ENCODE results near the gene SMIM41. TPM values are rescaled to one million over a fixed set of nuclear protein-coding genes. Genes with fewer than 3 reads are reported as not detected.
A peak's percentile ranks its signal among the peaks of the same experiment; 100 is the strongest.

The SMIM41 gene
- total RNA-seq, 1 donor from 2014 or later, result 7.9 TPM

GRCh38 chr12:52070185-52070925 is 9.1 kb upstream of the SMIM41 start:
- H3K4me3 ChIP-seq, result peak overlapping the region; percentile 70 to 84
- peaks cover 12 to 20% of the 10 kb centered on the region in 2 donors for H3K36me3 ChIP-seq
- H3K27ac ChIP-seq, result peak overlapping the region; percentile 85 to 89
- intact Hi-C loops (cut with DNase I), result no loop called here
- no peak for DNase-seq (ENCODE audit: low spot score in 2 of 2)
- no peaks in the 10 kb centered on the region for H3K27me3 ChIP-seq
- no peak for TF ChIP-seq CTCF (IDR thresholded peaks at IDR 0.05)
- H3K9me3 ChIP-seq, result no peaks in the 10 kb centered on the region
- H3K4me1 ChIP-seq, result peaks cover 10 to 19% of the 10 kb centered on the region in 2 donors

- Histone ChIP-seq H3K27me3 (no peaks in the 10 kb centered on the region), H3K36me3 (peaks cover 32 to 45% of the 10 kb centered on the region in 2 donors), H3K27ac (no peak overlapping the region), H3K4me3 (no peak overlapping the region), H3K4me1 (peaks cover 10 to 19% of the 10 kb centered on the region in 2 donors), H3K9me3 (no peaks in the 10 kb centered on the region)
- intact Hi-C loops (cut with DNase I), result no loop called here
- no peak for TF ChIP-seq CTCF (IDR thresholded peaks at IDR 0.05)
- DNase-seq (ENCODE audit: low spot score in 2 of 2), result no peak
Measured at GRCh38 chr12:52073531-52074381, 5.7 kb upstream of the SMIM41 start.

- Histone ChIP-seq H3K4me1 (peaks cover 10 to 16% of the 10 kb centered on the region in 2 donors), H3K9me3 (no peaks in the 10 kb centered on the region), H3K27ac (no peak overlapping the region), H3K27me3 (no peaks in the 10 kb centered on the region), H3K4me3 (no peak overlapping the region), H3K36me3 (peaks cover 35 to 52% of the 10 kb centered on the region in 2 donors)
- no peak for DNase-seq (ENCODE audit: low spot score in 2 of 2)
- intact Hi-C loops (cut with DNase I), result no loop called here
- no peak for TF ChIP-seq CTCF (IDR thresholded peaks at IDR 0.05)
Measured at GRCh38 chr12:52074971-52075724, 4.4 kb upstream of the SMIM41 start.

- TF ChIP-seq CTCF (IDR thresholded peaks at IDR 0.05), result no peak
- Histone ChIP-seq H3K9me3 (no peaks in the 10 kb centered on the region), H3K36me3 (peaks cover 35 to 53% of the 10 kb centered on the region in 2 donors), H3K27ac (no peak overlapping the region), H3K27me3 (no peaks in the 10 kb centered on the region), H3K4me1 (peaks cover 4 to 13% of the 10 kb centered on the region in 2 donors), H3K4me3 (no peak overlapping the region)
- no peak for DNase-seq (ENCODE audit: low spot score in 2 of 2)
- intact Hi-C loops (cut with DNase I), result no loop called here
Measured at GRCh38 chr12:52076811-52077210, 2.7 kb upstream of the SMIM41 start.

- no peak for TF ChIP-seq CTCF (IDR thresholded peaks at IDR 0.05)
- intact Hi-C loops (cut with DNase I), result no loop called here
- H3K4me3 ChIP-seq, result no peak overlapping the region
- H3K27ac ChIP-seq, result no peak overlapping the region
- H3K4me1 ChIP-seq, result peaks cover 7 to 20% of the 10 kb centered on the region in 2 donors
- DNase-seq (ENCODE audit: low spot score in 2 of 2), result no peak
- H3K27me3 ChIP-seq, result no peaks in the 10 kb centered on the region
- peaks cover 35 to 49% of the 10 kb centered on the region in 2 donors for H3K36me3 ChIP-seq
- H3K9me3 ChIP-seq, result no peaks in the 10 kb centered on the region
Measured at GRCh38 chr12:52078276-52078675, 1.2 kb upstream of the SMIM41 start.

Data from ascending aorta (tissue), 2 donors.